WTC11 (cell line): ENCODE measurements around the gene ITPKB. TPM values are rescaled to one million over a fixed set of nuclear protein-coding genes. Genes with fewer than 3 reads are reported as not detected.

Experiments used
- ATAC-seq: fragments of 200-7000 bp; cut with Tn5 transposase; 2 replicates; pipeline ENCODE4 v1.10.0; 2021; ENCODE audit warnings: mild to moderate bottlenecking, moderate library complexity
- CTCF ChIA-PET: fragments of 300-600 bp; sonication (Branson Sonifier 250); formaldehyde crosslinking; loops from one replicate; lab custom pipeline; 2021; ENCODE audit warnings: antibody characterized with exemption; lab: Charles Lee
- POLR2A ChIA-PET: fragments of 350-600 bp; sonication (Branson Sonifier 250); formaldehyde crosslinking; loops from one replicate; lab custom pipeline; 2021; ENCODE audit warnings: antibody characterized with exemption; lab: Charles Lee
- DNase-seq: peaks from one replicate; pipeline ENCODE4 v3.0.0; 2021; ENCODE audit warnings: low spot score
- H3K27ac Mint-ChIP-seq: 2 replicates; pipeline ENCODE4 v1.8.0; 2021; ENCODE audit warnings: mixed read lengths
- H3K27me3 Mint-ChIP-seq: 2 replicates; pipeline ENCODE4 v1.8.0; 2021; ENCODE audit warnings: low read depth, mild to moderate bottlenecking, moderate library complexity, mixed read lengths
- H3K36me3 Mint-ChIP-seq: 2 replicates; pipeline ENCODE4 v1.8.0; 2021; ENCODE audit warnings: mixed read lengths
- H3K4me1 Mint-ChIP-seq: 2 replicates; pipeline ENCODE4 v1.8.0; 2022; ENCODE audit warnings: mixed read lengths
- H3K4me3 Mint-ChIP-seq: 2 replicates; pipeline ENCODE4 v1.8.0; 2021; ENCODE audit warnings: mild to moderate bottlenecking, moderate library complexity, mixed read lengths
- H3K9me3 Mint-ChIP-seq: 2 replicates; pipeline ENCODE4 v1.8.0; 2021; ENCODE audit warnings: mixed read lengths
- FOXK1 ChIP-seq: sonication (generic); formaldehyde crosslinking; IDR thresholded peaks from 2 replicates; pipeline ENCODE4 v1.8.0; 2022; ENCODE audit warnings: mild to moderate bottlenecking, moderate library complexity, missing genetic modification reagents
- FOXP1 ChIP-seq: sonication (generic); formaldehyde crosslinking; IDR thresholded peaks from 2 replicates; pipeline ENCODE4 v1.8.0; 2022; ENCODE audit warnings: missing genetic modification reagents, mild to moderate bottlenecking, moderate library complexity, borderline replicate concordance
- HMGA2 ChIP-seq: fragments of 250-450 bp; sonication (Bioruptor Pico); IDR thresholded peaks from 2 replicates; pipeline ENCODE4 v1.4.0; 2021; ENCODE audit warnings: mild to moderate bottlenecking, moderate library complexity
- MXD4 ChIP-seq: fragments of 250-450 bp; sonication (Bioruptor Pico); IDR thresholded peaks from 2 replicates; pipeline ENCODE4 v1.8.0; 2021; ENCODE audit warnings: mild to moderate bottlenecking, moderate library complexity, borderline replicate concordance
- NR1H2 ChIP-seq: sonication (generic); formaldehyde crosslinking; IDR thresholded peaks from 2 replicates; pipeline ENCODE4 v1.9.0; 2021; ENCODE audit warnings: mild to moderate bottlenecking, moderate library complexity, missing genetic modification reagents
- NR2C2 ChIP-seq: sonication (generic); formaldehyde crosslinking; IDR thresholded peaks from 2 replicates; pipeline ENCODE4 v1.8.0; 2022; ENCODE audit warnings: mild to moderate bottlenecking, missing genetic modification reagents
- OVOL2 ChIP-seq: fragments of 250-450 bp; sonication (Bioruptor Pico); IDR thresholded peaks from 2 replicates; pipeline ENCODE4 v1.9.0; 2021; ENCODE audit warnings: mild to moderate bottlenecking, borderline replicate concordance
- PREB ChIP-seq: sonication (generic); formaldehyde crosslinking; IDR thresholded peaks from 2 replicates; pipeline ENCODE4 v1.8.1; 2022; ENCODE audit warnings: mild to moderate bottlenecking, missing genetic modification reagents, moderate library complexity, borderline replicate concordance
- RORB ChIP-seq: fragments of 250-450 bp; sonication (Bioruptor Pico); IDR thresholded peaks from 2 replicates; pipeline ENCODE4 v1.9.0; 2021; ENCODE audit warnings: mild to moderate bottlenecking
- SMAD3 ChIP-seq: sonication (generic); formaldehyde crosslinking; IDR thresholded peaks from 2 replicates; pipeline ENCODE4 v1.8.0; 2022; ENCODE audit warnings: missing genetic modification reagents, mild to moderate bottlenecking, borderline replicate concordance
- SMAD4 ChIP-seq: sonication (generic); formaldehyde crosslinking; IDR thresholded peaks from 2 replicates; pipeline ENCODE4 v1.8.0; 2022; ENCODE audit warnings: mild to moderate bottlenecking, missing genetic modification reagents
- SOX15 ChIP-seq: fragments of 250-450 bp; sonication (Bioruptor Pico); IDR thresholded peaks from 2 replicates; pipeline ENCODE4 v1.9.0; 2021; ENCODE audit warnings: mild to moderate bottlenecking
- TCF7 ChIP-seq: sonication (generic); formaldehyde crosslinking; IDR thresholded peaks from 2 replicates; pipeline ENCODE4 v1.8.0; 2022; ENCODE audit warnings: mild to moderate bottlenecking, low read depth, missing genetic modification reagents, moderate library complexity
- TEAD4 ChIP-seq: sonication (generic); formaldehyde crosslinking; IDR thresholded peaks from 2 replicates; pipeline ENCODE4 v1.8.0; 2022; ENCODE audit warnings: mild to moderate bottlenecking, missing genetic modification reagents
- ZBTB21 ChIP-seq: sonication (generic); formaldehyde crosslinking; IDR thresholded peaks from 2 replicates; pipeline ENCODE4 v1.8.1; 2023; ENCODE audit warnings: mild to moderate bottlenecking, missing genetic modification reagents, borderline replicate concordance
- ZMAT4 ChIP-seq: fragments of 250-450 bp; sonication (Bioruptor Pico); IDR thresholded peaks from 2 replicates; pipeline ENCODE4 v1.9.0; 2021; ENCODE audit warnings: mild to moderate bottlenecking
- total RNA-seq: library from RNA; stranded (reverse); gene quantifications from 3 replicates; pipeline ENCODE4 v1.2.3, GENCODE V29; 2021
- TF ChIP-seq, protein P1 (sequence below): fragments of 250-450 bp; sonication (Bioruptor Pico); IDR thresholded peaks from 2 replicates; pipeline ENCODE4 v1.9.0; 2021; ENCODE audit warnings: mild to moderate bottlenecking, borderline replicate concordance
- TF ChIP-seq, protein P2 (sequence below): fragments of 250-450 bp; sonication (Bioruptor Pico); IDR thresholded peaks from 2 replicates; pipeline ENCODE4 v1.8.0; 2021; ENCODE audit warnings: mild to moderate bottlenecking
- TF ChIP-seq, protein P3 (sequence below): sonication (generic); formaldehyde crosslinking; IDR thresholded peaks from 2 replicates; pipeline ENCODE4 v1.8.1; 2023; ENCODE audit warnings: mild to moderate bottlenecking, missing genetic modification reagents, moderate library complexity

Gene ITPKB
- total RNA-seq, 1 experiment from 2014 or later, result 15.6 TPM

GRCh38 chr1:226764533-226764932 is 25.5 kb upstream of the ITPKB start (continued):
- TF ChIP-seq, protein P1, sequence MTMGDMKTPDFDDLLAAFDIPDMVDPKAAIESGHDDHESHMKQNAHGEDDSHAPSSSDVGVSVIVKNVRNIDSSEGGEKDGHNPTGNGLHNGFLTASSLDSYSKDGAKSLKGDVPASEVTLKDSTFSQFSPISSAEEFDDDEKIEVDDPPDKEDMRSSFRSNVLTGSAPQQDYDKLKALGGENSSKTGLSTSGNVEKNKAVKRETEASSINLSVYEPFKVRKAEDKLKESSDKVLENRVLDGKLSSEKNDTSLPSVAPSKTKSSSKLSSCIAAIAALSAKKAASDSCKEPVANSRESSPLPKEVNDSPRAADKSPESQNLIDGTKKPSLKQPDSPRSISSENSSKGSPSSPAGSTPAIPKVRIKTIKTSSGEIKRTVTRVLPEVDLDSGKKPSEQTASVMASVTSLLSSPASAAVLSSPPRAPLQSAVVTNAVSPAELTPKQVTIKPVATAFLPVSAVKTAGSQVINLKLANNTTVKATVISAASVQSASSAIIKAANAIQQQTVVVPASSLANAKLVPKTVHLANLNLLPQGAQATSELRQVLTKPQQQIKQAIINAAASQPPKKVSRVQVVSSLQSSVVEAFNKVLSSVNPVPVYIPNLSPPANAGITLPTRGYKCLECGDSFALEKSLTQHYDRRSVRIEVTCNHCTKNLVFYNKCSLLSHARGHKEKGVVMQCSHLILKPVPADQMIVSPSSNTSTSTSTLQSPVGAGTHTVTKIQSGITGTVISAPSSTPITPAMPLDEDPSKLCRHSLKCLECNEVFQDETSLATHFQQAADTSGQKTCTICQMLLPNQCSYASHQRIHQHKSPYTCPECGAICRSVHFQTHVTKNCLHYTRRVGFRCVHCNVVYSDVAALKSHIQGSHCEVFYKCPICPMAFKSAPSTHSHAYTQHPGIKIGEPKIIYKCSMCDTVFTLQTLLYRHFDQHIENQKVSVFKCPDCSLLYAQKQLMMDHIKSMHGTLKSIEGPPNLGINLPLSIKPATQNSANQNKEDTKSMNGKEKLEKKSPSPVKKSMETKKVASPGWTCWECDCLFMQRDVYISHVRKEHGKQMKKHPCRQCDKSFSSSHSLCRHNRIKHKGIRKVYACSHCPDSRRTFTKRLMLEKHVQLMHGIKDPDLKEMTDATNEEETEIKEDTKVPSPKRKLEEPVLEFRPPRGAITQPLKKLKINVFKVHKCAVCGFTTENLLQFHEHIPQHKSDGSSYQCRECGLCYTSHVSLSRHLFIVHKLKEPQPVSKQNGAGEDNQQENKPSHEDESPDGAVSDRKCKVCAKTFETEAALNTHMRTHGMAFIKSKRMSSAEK (CRISPR knock-in tag), result no peak
- TF ChIP-seq, all 79 proteins: peak for 0

- Mint-ChIP-seq H3K27ac (peak overlapping the region; percentile 96), H3K4me1 (peaks cover 43% of the 10 kb centered on the region)
- peak; percentile 94 for ATAC-seq
Measured at GRCh38 chr1:226763905-226764264, 24.8 kb upstream of the ITPKB start.

GRCh38 chr1:226762988-226763904 is 24.2 kb upstream of the ITPKB start:
- Mint-ChIP-seq H3K27ac (peak overlapping the region; percentile 96), H3K27me3 (no peaks in the 10 kb centered on the region), H3K9me3 (no peaks in the 10 kb centered on the region), H3K4me3 (peak overlapping the region; percentile 13; the same call in 1 of the 2 replicates), H3K36me3 (no peaks in the 10 kb centered on the region), H3K4me1 (peaks cover 43% of the 10 kb centered on the region)
- no peak for TF ChIP-seq NR2C2 (CRISPR knock-in tag)
- TF ChIP-seq ZMAT4 (CRISPR knock-in tag), result no peak
- no peak for TF ChIP-seq NR1H2
- TF ChIP-seq SMAD4 (CRISPR knock-in tag), result no peak
- no peak for TF ChIP-seq FOXK1 (CRISPR knock-in tag)
- TF ChIP-seq, protein P2, sequence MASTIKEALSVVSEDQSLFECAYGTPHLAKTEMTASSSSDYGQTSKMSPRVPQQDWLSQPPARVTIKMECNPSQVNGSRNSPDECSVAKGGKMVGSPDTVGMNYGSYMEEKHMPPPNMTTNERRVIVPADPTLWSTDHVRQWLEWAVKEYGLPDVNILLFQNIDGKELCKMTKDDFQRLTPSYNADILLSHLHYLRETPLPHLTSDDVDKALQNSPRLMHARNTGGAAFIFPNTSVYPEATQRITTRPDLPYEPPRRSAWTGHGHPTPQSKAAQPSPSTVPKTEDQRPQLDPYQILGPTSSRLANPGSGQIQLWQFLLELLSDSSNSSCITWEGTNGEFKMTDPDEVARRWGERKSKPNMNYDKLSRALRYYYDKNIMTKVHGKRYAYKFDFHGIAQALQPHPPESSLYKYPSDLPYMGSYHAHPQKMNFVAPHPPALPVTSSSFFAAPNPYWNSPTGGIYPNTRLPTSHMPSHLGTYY (CRISPR knock-in tag), result no peak
- TF ChIP-seq TCF7 (CRISPR knock-in tag), result no peak
- TF ChIP-seq OVOL2 (CRISPR knock-in tag), result no peak
- no peak for TF ChIP-seq TEAD4 (CRISPR knock-in tag)
- TF ChIP-seq RORB (CRISPR knock-in tag), result no peak
- TF ChIP-seq, protein P3, sequence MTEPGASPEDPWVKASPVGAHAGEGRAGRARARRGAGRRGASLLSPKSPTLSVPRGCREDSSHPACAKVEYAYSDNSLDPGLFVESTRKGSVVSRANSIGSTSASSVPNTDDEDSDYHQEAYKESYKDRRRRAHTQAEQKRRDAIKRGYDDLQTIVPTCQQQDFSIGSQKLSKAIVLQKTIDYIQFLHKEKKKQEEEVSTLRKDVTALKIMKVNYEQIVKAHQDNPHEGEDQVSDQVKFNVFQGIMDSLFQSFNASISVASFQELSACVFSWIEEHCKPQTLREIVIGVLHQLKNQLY (CRISPR knock-in tag), result no peak
- TF ChIP-seq SOX15 (CRISPR knock-in tag), result no peak
- no peak for TF ChIP-seq SMAD3 (CRISPR knock-in tag)
- no peak for TF ChIP-seq HMGA2
- no peak for TF ChIP-seq FOXP1 (CRISPR knock-in tag)
- TF ChIP-seq MXD4 (CRISPR knock-in tag), result no peak
- no peak for DNase-seq
- ChIA-PET POLR2A (interaction anchor here (0.6 kb wide), 1 partner anchor 18 kb away, joined by 3 read pairs; no protein-coding TSS in a partner anchor), CTCF (interaction anchor here (1.4 to 1.7 kb wide), 4 partner anchors 17 to 137 kb away, joined by 3 to 5 read pairs (median 4); no protein-coding TSS in a partner anchor)
- ATAC-seq, result peak; percentile 10; the same call in 1 of the 2 replicates

More at GRCh38 chr1:226763905-226764264, 24.8 kb upstream of the ITPKB start:
- POLR2A ChIA-PET, result interaction anchor here (0.6 to 1.2 kb wide), 2 partner anchors 18 to 56 kb away, joined by 3 read pairs; no protein-coding TSS in a partner anchor
- H3K9me3 Mint-ChIP-seq, result no peaks in the 10 kb centered on the region
- 0 out of 2 replicates have a peak overlapping the region, but pooled peaks have one; percentile 13 for H3K4me3 Mint-ChIP-seq
- CTCF ChIA-PET, result interaction anchor here (1.4 to 1.7 kb wide), 3 partner anchors 31 to 138 kb away, joined by 3 to 5 read pairs (median 4); no protein-coding TSS in a partner anchor
- H3K27me3 Mint-ChIP-seq, result no peaks in the 10 kb centered on the region
- peak; percentile 33 for DNase-seq
- no peaks in the 10 kb centered on the region for H3K36me3 Mint-ChIP-seq
- TF ChIP-seq PREB (CRISPR knock-in tag) (no peak), ZBTB21 (peak; percentile 85; the same call in 1 of the 2 replicates)
